Fibroblast of mammary gland (primary cell): ENCODE results near the gene ARG2.

ENCODE experiments used
- DNase-seq: peaks from one replicate; pipeline ENCODE4 v3.0.0-alpha.2; 2010; ENCODE audit warnings: low read depth
- H3K4me3 ChIP-seq: 2 replicates; pipeline ENCODE4 v1.5.1; 2011; ENCODE audit warnings: low read depth, mild to moderate bottlenecking, low read length, moderate library complexity; ENCODE audit not compliant: control insufficient read depth
- CTCF ChIP-seq: conservative IDR thresholded peaks from 2 replicates; pipeline ENCODE4 v1.5.1; 2011; ENCODE audit warnings: low read depth, low read length, inconsistent platforms; ENCODE audit not compliant: control insufficient read depth, insufficient read depth

The ARG2 gene

DNA sequence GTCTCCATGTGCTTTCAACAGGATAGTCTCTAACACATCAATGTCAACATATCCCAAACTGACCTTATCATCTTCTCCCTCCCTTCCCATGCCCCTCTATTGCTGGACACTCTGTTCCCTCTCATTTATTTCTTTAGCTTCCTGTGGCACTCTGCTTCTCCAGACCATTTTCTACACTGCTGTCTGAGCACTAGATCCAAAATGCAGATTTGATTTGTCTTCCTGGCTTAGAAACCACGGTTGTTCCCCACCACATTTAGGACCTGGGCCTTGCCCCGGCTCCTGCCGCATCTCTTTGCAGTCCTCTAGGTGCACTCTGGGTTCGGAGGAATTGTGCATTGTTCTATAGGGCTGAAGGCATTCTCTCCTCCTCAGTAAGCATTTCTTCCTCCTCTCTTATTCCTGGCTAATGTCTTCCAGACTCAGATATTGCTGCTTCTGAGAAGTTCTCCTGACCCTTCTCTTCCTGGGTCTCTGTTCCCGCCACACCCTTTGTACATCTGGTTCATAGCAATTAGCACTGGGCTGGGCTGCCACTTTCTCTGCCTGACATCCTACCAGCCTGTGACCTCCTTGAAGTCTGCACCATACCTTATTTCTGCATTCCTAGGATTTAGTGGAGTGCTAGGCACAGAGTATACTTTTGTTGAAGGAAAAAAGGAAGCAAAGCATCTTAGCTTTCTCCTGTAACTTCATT, 13.9 kb downstream of the ARG2 start:
- H3K4me3 ChIP-seq: no peak overlapping the region
- no peak for DNase-seq
- no peak for TF ChIP-seq CTCF

GRCh38 chr14:67636361-67636919, 16.7 kb downstream of the ARG2 start:
- DNase-seq: no peak
- TF ChIP-seq CTCF: no peak
- H3K4me3 ChIP-seq: no peak overlapping the region

DNA sequence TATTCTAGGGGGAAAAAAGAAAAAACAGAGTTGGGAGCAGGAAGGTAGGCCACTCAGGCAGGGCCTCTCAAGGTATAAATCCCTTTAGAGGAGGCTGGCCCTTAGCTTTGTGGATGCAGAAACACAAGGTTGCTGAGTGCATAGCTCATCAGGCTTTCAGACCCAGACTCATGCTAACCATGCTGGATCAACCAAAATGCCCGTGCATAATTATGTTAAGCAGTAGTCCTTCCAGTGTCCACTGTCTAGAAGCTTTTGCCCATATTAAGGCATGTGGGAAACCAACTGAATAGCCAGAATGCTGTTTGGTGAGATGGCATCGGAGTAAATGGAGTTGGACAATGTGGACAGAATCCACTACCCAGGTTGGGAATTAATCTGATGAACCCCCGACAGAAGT, 18.9 kb downstream of the ARG2 start:
- DNase-seq: no peak
- H3K4me3 ChIP-seq: no peak overlapping the region
- no peak for TF ChIP-seq CTCF

GRCh38 chr14:67641480-67641879, 21.8 kb downstream of the ARG2 start:
- TF ChIP-seq CTCF: no peak
- no peak overlapping the region for H3K4me3 ChIP-seq

GRCh38 chr14:67641902-67642749, 22.4 kb downstream of the ARG2 start:
- TF ChIP-seq CTCF: no peak
- H3K4me3 ChIP-seq: no peak overlapping the region
- no peak for DNase-seq

More at GRCh38 chr14:67641480-67641879, 21.8 kb downstream of the ARG2 start:
- DNase-seq: no peak

DNA sequence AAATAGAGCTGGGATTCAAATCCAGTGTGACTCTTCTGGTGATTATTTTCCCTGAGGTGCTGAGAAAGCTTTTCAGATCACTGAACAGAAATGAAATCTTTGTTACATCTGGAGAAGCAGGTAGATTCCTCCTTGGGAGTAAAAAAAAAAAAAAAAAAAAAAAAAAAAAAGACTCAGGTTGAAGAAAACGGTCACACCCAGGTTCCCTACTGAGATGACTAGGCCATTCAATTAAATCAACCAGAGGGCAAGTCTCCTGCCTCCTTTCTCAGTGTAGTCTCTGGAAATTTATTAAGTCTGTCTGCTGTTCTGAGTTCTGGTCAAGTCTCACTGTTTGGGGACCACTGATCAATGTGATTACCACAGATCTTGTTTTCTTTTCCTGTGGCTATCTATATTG, 24.0 kb downstream of the ARG2 start:
- no peak overlapping the region for H3K4me3 ChIP-seq
- TF ChIP-seq CTCF: no peak
- DNase-seq: no peak
